ENCODE measurements around the gene KCNG2. TPM values are rescaled to one million over a fixed set of nuclear protein-coding genes. Genes with fewer than 3 reads are reported as not detected.

The KCNG2 gene
- total and polyA plus RNA-seq, 9 of the 15 experiments (the other 6 are each of a cell fraction or from before 2014, with no cell fraction given), result not detected

- TF ChIP-seq ATF1 (CRISPR knock-in tag; IDR thresholded peaks at IDR 0.05) (0 out of 2 replicates have a peak, but pooled peaks have one; percentile 17), ATF1 (tag; IDR thresholded peaks at IDR 0.05) (peak; percentile 90), HMGN3 (IDR thresholded peaks at IDR 0.05; ENCODE audit: borderline replicate concordance, extremely low read depth, insufficient read length, low read depth, low read length) (no peak), ZNF318 (IDR thresholded peaks at IDR 0.05; ENCODE audit: borderline replicate concordance in 1 of 2, low read depth in 1 of 2) (no peak), ATF3 (IDR thresholded peaks at IDR 0.05) (peak; percentile 70), ATF3 (CRISPR knock-in tag; conservative IDR thresholded peaks at IDR 0.05) (no peak), SLC30A9 (CRISPR knock-in tag; IDR thresholded peaks at IDR 0.05) (no peak), ID3 (CRISPR knock-in tag; IDR thresholded peaks at IDR 0.05) (no peak), ID3 (tag; IDR thresholded peaks at IDR 0.05) (no peak), ZNF24 (IDR thresholded peaks at IDR 0.05) (no peak), ZNF217 (CRISPR knock-in tag; IDR thresholded peaks at IDR 0.05) (no peak), CBX5 (IDR thresholded peaks at IDR 0.05; ENCODE audit: borderline replicate concordance, low read depth) (no peak), ATF7 (IDR thresholded peaks at IDR 0.05) (peak; percentile 26; the same call in 1 of the 2 replicates), TCF7 (IDR thresholded peaks at IDR 0.05; ENCODE audit: borderline replicate concordance) (no peak), NCOA1 (IDR thresholded peaks at IDR 0.05; ENCODE audit: low read depth) (peak; percentile 55; the same call in 1 of the 2 replicates), SIN3B (IDR thresholded peaks at IDR 0.05; ENCODE audit: low read depth) (no peak), CREB1 (IDR thresholded peaks at IDR 0.05) (peak; percentile 85), CREB1 (CRISPR knock-in tag; IDR thresholded peaks at IDR 0.05) (peak; percentile 69), TEAD4 (IDR thresholded peaks at IDR 0.05; ENCODE audit: low read length) (no peak), TEAD4 (CRISPR knock-in tag; IDR thresholded peaks at IDR 0.05; ENCODE audit: borderline replicate concordance) (no peak)
Observed at GRCh38 chr18:79784071-79784913, 13.4 kb upstream of the KCNG2 start (continued).

Data from K562 (cell line).